Inflammatory macrophage treated with lipopolysaccharide for 1 hour (primary cell): ENCODE measurements around the gene DISP3.
"Not testable (repeated sequence)": the region's sequence is repeated elsewhere in the genome, so short reads cannot be mapped to it uniquely, and the experiment has no call there.

Source experiments
- DNase-seq, 2 donors: peaks; one replicate each; pipeline ENCODE4 v3.0.0-alpha.2; 2020 to 2022

Gene DISP3

GRCh38 chr1:11580049-11580448 lies 101.1 kb downstream of the DISP3 start:
- DNase-seq = not testable (repeated sequence)

GRCh38 chr1:11581445-11581991 lies 102.6 kb downstream of the DISP3 start:
- no peak for DNase-seq

- DNase-seq = no peak
Measured at GRCh38 chr1:11585389-11585788, 106.4 kb downstream of the DISP3 start.
